GM18520 (cell line): Measurements from ENCODE around the gene DTNBP1.

Source experiments
- ATAC-seq: cut with Tn5 transposase; IDR thresholded peaks from one replicate; pipeline ENCODE4 v1.9.1; 2021; ENCODE audit not compliant: unreplicated experiment

The DTNBP1 gene

GRCh38 chr6:15662326-15663129, at the start of gene DTNBP1:
Gene DTNBP1 (minus strand): TSS chr6:15663028. CDS start chr6:15662869, 159 bp downstream.
- peak; percentile 65 for ATAC-seq

GRCh38 chr6:15709651-15710269, 46.9 kb upstream of the DTNBP1 start:
- ATAC-seq = no peak

DNA sequence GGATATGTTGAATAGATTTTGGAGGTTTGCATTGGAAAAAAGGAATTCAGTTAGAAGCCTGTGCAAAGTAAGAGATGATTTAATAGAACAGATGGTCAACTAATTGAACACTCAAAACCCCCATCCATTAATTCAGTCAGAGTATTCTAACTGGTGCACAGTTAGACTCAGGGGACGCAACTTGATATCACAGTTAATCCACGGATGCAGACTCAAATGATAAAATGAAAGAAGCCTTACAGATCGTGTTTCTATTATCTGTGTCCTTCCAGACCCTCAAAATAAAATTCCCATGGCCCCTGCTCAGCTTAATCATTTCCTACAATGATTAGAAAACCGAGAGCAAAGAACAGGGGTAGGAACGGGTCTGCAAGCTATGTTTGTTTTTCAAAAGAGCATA, 45.4 kb upstream of the DTNBP1 start:
- ATAC-seq = no peak

- no peak for ATAC-seq
These were observed 43.2 kb upstream of the DTNBP1 start for GRCh38 chr6:15705981-15706380.

GRCh38 chr6:15698471-15698870, 35.6 kb upstream of the DTNBP1 start:
- ATAC-seq = no peak

DNA sequence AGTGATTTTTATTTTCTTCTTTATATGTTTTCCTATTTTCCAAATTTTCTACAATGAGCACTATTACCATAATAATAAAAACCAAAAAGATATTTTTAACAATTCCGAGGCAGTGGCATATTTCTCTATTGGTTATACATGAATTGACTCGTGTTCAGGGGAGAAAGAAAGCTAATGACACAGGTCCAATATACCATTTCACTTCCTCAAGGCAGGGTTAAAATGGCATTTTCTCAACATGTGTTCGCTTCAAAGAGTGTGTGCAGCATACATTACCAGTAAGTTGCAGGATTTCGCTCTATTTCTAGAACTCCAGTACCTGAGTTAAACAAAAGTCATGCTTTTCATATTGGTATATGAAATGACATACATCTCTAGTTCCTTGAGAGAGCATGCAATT, 35.1 kb upstream of the DTNBP1 start:
- ATAC-seq = no peak

DNA sequence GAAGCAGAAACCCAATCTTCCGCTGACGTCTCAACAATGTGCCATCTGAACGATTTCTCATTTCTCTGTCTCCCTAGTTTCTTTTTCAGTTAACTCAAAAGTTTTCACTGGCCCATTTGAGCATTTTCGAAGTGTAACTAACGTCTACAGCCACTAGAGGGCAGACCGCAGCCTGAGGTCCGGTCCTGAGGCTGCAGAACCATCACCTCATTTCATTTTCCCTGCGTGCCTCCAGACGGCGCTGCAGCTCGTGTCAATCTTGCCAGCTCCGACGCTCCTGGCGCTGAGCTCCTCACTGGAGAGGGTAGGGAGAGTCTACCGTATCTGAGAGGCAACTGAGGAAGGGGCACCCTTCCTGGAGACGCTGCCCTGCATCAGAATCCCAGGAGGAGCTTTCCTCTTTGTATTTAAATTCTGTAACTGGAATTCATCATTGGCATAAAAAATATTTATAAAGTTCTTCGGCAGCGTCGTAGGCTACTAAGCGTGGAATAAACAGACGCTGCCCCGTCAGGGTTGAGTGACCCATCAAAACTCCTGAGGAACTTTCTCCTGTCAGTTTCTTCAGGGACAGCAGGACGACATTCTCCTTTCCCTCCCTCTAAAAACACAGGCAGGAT, 28.5 kb upstream of the DTNBP1 start:
- peak; percentile 84 for ATAC-seq

DNA sequence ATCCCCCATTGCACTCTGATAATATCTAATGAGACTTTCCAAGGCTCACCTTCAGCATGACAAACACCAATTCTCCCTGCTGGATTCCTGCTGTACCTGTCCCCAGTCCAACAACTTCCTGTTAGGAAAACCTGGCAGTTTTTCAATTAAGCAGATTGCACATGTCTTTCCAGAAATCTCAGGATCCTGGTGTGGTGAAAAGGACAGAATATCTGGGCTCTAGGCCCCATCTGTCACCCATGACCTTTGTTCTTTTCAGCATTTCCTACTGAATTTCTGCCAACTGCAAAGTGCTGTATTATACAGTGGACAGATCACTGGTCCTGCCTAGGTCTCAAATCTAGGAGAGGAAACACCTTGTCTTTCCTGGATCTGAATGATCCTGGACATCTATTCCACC, 27.7 kb upstream of the DTNBP1 start:
- ATAC-seq = no peak

DNA sequence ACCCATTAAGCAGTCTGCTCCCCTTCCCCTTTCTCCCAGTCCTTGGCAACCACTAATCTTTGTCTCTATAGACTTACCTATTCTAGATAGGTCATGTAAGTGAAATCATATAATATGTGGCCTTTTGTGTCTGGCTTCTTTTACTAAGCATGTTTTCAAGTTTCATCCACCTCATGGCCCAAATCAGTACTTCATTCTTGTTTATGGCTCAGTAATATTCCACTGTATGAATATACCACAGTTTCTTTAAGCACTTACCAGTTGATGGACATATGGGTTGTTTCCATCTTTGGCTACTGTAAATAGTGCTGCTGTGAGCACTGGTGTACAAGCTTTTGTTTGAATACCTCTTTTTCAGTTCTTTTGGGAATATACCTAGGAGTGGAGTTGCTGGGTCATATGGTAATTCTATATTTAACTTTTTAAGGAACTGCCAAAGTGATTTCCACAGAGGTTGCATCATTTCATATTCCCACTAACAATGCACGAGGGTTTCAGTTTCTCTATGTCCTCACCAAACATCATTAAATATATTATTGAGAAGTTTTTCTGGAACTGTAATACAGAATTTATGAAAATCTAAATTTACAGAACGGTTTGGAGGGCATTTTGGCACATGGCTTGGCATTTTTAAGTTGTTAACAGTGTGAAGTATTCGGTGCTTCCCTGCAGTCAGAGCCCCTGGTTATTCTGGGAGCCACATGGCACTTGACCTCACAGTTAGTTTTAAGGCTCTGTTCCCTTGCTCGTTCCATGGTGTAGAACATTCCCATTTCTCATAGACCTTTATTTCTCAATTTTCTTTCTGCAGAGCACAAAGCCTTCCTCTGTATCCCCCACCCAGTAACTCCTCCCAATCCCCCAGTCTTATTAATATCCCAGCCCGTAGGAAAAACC, 27.0 kb upstream of the DTNBP1 start:
- ATAC-seq = no peak

GRCh38 chr6:15685619-15686018, 22.8 kb upstream of the DTNBP1 start:
- no peak for ATAC-seq

DNA sequence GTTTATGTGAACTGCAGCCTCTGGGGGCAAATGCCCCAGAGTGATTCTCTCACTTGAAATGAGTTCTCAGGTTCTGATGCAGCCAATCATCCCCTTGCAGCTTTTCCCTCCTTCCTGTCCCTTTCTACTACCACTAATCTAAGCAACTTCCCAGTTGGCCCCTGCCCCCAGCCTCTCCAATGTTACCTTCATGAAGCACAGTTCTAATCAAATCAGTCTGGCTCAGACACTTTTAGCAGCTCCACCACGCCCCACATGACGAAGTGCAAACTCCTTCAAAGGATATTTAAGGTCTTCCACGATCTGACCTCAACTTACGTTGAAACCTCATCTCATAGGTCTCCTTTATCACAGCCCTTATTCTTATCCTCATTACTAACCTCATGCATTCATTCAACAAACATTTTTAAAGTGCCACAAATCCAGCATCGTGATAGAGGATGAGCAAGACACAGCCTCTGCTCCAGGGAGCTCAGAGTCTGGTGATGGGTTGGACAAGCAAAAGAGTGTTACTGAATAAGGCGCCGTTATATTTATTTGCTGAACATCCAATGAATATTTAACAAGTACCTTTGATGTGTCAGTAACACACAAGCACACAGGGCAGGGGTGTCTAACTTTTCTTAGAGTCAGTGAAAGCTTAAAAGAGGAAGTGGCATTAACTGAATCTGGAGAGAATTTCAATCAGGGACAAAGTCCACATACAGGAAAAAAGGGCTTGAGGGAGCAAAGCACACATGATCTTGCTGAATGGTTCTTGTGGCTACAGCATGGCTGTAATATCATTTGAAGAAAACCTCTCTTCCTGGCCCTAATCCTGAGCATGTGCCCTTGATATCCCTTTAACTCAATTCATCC, 20.4 kb upstream of the DTNBP1 start:
- no peak for ATAC-seq

DNA sequence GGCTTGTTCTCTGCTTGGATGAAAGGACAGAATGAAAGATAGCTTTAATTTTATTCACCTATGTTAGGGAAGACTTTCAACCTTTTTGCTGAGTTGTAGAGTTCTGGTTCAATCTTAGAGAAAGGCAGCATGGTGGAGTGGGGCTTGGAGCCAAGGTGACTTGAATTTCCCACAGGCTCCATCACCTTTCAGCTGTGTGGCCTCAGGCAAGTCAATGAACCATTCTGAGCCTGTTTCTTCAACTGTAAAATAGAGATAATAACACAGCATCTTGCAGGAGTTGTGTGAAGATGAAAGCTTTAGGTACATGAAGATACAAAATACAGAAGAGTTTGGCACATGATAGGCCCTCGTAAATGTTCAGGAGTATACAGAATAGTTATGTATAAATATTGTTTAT, 19.1 kb upstream of the DTNBP1 start:
- no peak for ATAC-seq

GRCh38 chr6:15678514-15678913, 15.7 kb upstream of the DTNBP1 start:
- ATAC-seq = no peak

- no peak for ATAC-seq
These were observed 15.0 kb upstream of the DTNBP1 start for GRCh38 chr6:15677822-15678221.

DNA sequence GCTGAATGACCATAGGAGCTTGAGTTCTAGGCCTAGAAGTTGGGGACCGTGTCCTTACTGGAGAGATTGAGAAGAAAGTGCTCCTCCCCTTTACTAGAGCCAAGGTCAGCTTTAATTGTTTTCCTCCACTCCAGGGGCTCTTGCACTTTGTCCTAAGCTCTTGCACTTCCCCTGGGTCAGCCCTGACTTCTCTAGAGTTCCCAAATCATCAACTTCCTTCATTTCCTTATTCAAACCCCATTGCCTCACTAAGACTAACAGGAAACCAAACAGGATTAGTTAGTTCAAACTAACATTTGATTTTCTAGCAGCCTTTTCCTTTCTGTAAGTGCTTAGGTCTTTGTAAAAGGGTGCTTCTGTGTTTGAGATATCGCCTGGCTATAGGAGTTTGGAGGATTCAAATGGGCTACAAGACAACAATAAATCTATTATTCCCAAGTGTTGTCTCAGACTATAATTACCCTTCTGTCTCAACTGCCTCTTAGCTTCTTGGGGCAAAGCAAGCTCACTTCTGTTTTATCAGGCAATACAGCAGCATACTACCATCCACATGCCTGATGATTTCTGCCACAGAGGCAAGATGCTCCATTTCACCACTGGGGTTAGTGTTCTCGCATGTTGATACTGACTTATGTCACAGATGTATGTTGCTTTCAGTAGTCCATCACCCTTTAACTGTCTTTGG, 12.8 kb upstream of the DTNBP1 start:
- ATAC-seq = no peak

GRCh38 chr6:15674690-15675386, 12.0 kb upstream of the DTNBP1 start:
- no peak for ATAC-seq

GRCh38 chr6:15673666-15674065, 10.8 kb upstream of the DTNBP1 start:
- no peak for ATAC-seq

- no peak for ATAC-seq
These were observed 10.0 kb upstream of the DTNBP1 start for GRCh38 chr6:15672818-15673217.

DNA sequence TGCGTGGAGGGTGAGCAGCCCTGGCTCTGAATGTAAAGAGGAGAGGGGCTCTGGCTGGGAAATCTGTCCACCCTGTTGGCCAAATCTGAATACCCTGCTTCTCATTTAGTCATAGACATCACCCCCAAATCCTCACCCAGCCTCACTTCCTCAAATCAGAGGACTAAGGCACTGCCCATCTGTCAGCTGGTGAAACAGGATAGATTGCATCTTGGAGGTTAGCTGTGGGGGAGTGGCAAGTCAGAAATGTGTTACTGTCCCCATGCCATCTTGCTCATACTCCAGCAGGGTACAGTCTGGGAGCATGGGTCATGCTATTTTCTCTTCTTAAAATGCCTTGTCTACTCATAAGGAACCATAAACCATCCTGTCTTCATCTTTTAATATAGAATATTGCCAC, 9.5 kb upstream of the DTNBP1 start:
- ATAC-seq = no peak
